WTC11 (cell line): Measurements from ENCODE around the gene CACNA1D.

Source experiments
- JUN ChIP-seq: sonication (generic); formaldehyde crosslinking; IDR thresholded peaks from 2 replicates; pipeline ENCODE4 v1.8.0; 2023; ENCODE audit warnings: mild to moderate bottlenecking, missing genetic modification reagents
- SP1 ChIP-seq: sonication (generic); formaldehyde crosslinking; conservative IDR thresholded peaks from 2 replicates; pipeline ENCODE4 v1.8.1; 2022; ENCODE audit warnings: missing genetic modification reagents
- ZNF138 ChIP-seq: sonication (generic); formaldehyde crosslinking; conservative IDR thresholded peaks from 2 replicates; pipeline ENCODE4 v1.8.1; 2022; ENCODE audit warnings: mild to moderate bottlenecking, moderate library complexity, missing genetic modification reagents
- TF ChIP-seq, protein P1 (sequence below): fragments of 200-600 bp; IDR thresholded peaks from 2 replicates; pipeline ENCODE4 v1.8.0; 2022; ENCODE audit warnings: antibody characterized with exemption

DNA sequence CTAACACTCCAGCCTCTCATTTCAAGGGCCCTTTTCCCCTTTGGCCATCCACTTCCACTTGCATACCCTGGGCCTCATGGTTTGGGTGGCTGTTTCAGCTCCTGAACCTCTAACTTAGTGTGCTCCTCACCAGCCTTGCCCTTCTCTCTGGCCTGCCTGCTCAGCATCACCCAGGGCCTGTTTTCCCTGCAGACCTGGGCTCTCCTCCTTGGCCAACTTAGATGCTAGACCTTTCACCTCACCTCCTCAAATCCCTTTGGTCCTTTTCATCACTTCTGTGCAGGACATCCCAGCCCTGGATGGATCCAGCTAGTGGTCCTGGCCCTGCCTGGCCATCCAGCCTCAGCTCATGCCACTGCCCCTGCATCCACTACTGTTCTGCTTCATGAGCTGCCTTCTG lies 95.4 kb downstream of the CACNA1D start:
- TF ChIP-seq SP1 (CRISPR knock-in tag) (no peak), JUN (CRISPR knock-in tag) (no peak), ZNF138 (CRISPR knock-in tag) (no peak)
- TF ChIP-seq, protein P1, sequence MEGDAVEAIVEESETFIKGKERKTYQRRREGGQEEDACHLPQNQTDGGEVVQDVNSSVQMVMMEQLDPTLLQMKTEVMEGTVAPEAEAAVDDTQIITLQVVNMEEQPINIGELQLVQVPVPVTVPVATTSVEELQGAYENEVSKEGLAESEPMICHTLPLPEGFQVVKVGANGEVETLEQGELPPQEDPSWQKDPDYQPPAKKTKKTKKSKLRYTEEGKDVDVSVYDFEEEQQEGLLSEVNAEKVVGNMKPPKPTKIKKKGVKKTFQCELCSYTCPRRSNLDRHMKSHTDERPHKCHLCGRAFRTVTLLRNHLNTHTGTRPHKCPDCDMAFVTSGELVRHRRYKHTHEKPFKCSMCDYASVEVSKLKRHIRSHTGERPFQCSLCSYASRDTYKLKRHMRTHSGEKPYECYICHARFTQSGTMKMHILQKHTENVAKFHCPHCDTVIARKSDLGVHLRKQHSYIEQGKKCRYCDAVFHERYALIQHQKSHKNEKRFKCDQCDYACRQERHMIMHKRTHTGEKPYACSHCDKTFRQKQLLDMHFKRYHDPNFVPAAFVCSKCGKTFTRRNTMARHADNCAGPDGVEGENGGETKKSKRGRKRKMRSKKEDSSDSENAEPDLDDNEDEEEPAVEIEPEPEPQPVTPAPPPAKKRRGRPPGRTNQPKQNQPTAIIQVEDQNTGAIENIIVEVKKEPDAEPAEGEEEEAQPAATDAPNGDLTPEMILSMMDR = no peak
